Epithelial cell of proximal tubule (primary cell): ENCODE measurements around the gene IQUB. TPM values are rescaled to one million over a fixed set of nuclear protein-coding genes. Genes with fewer than 3 reads are reported as not detected.
"Not testable (repeated sequence)": the region's sequence is repeated elsewhere in the genome, so short reads cannot be mapped to it uniquely, and the experiment has no call there.

Source experiments
- DNase-seq: peaks from one replicate; pipeline ENCODE4 v3.0.0-alpha.2; 2011; ENCODE audit warnings: low read depth
- H3K4me3 ChIP-seq: 2 replicates; pipeline ENCODE4 v1.5.1; 2011; ENCODE audit warnings: low read depth, mild to moderate bottlenecking, low read length
- CTCF ChIP-seq: conservative IDR thresholded peaks from 2 replicates; pipeline ENCODE4 v1.5.1; 2012; ENCODE audit warnings: low read depth, mild to moderate bottlenecking, low read length
- total RNA-seq: library from RNA; depleted of rRNA; stranded (reverse); fragments of >200 nt; gene quantifications from 2 replicates; pipeline ENCODE4 v1.2.3, GENCODE V29; 2015

Gene IQUB
- total RNA-seq, 1 donor from 2014 or later: under 0.01 TPM

DNA sequence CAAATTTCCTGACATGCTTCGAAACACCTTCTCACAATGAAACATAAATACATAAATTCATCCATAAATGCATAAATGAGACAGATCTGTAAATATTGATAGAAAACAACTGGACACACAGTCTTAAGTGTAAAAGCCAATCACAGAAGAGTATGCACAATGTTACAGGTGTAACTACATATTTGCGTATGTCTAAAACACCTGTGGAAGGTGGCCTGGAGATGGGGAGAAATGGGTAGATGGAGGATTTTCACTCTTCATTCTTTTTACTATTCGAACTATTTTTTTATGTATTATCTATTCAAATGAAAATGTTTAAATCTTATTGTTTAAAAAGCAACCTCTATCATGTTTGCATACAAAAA, 860 bp downstream of the IQUB start:
- no peak for TF ChIP-seq CTCF
- H3K4me3 ChIP-seq: peak overlapping the region; percentile 78
- no peak for DNase-seq

DNA sequence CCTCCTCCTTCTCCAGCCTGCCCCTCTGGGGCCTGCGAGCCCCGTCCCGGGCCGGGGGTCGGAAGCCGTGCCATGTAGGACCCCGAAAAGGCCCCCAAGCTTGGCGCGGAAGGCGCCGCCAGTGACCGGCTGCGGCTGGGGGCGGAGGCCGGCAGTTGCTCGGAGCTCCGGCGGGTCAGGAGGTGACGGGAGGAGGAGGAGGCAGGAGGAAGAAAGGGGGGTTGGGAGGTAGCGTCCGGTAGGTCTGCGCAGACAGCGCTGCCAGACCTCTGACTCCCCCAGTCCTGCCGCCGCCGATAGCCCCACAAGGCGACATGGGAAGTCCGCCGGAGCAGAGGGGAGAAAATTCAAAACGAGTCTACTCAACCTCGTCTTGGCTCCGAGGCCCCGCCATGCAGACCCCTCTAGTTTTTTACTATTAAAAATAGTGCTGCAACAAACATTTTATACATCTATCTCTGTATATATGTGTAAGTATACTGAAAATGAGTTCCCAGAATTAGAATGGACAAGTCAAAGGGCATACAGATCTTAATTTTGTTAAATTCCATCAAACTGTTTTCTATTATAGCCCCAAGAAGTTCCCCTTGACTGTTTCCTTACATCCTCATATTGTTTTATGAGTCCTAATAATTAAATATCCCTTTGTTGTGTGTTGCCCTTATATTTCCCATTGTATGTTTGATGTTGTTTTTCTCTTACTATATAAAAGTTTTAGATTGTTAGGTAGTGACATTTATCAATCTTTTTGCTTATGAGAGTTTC, 1.4 kb downstream of the IQUB start:
- peak overlapping the region; percentile 78 for H3K4me3 ChIP-seq
- not testable (repeated sequence) for DNase-seq

DNA sequence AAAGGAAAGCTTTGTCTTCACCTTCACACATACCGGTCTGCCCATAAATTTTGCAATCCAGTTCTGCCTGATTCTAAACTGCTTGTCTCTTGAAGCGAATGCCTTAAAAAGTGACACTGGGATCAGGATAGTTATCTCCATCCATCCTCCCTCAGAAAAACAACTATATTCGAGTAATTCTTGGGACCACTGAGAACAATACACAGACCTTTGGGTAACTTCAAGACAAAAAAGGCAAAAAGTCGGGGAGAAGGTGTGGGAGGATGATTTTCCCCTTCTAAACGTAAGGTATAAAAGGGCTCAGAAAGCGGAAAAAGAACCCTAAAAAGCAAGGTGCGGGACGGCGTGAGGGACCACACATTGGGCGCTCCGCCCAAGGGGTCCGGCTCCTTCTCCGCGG, 2.1 kb downstream of the IQUB start:
- DNase-seq: not testable (repeated sequence)
- H3K4me3 ChIP-seq: peak overlapping the region; percentile 78

GRCh38 chr7:123530035-123530591, 4.3 kb downstream of the IQUB start:
- H3K4me3 ChIP-seq, DNase-seq: not testable (repeated sequence)

GRCh38 chr7:123528265-123528664, 6.1 kb downstream of the IQUB start:
- DNase-seq: no peak
- no peak overlapping the region for H3K4me3 ChIP-seq
- no peak for TF ChIP-seq CTCF

GRCh38 chr7:123527712-123528225, 6.6 kb downstream of the IQUB start:
- not testable (repeated sequence) for DNase-seq, H3K4me3 ChIP-seq

DNA sequence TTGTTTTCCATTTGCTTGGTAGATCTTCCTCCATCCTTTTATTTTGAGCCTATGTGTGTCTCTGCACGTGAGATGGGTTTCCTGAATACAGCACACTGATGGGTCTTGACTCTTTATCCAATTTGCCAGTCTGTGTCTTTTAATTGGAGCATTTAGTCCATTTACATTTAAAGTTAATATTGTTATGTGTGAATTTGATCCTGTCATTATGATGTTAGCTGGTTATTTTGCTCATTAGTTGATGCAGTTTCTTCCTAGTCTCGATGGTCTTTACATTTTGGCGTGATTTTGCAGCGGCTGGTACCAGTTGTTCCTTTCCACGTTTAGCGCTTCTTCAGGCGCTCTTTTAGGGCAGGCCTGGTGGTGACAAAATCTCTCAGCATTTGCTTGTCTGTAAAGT, 7.9 kb downstream of the IQUB start:
- H3K4me3 ChIP-seq, DNase-seq: not testable (repeated sequence)

- TF ChIP-seq CTCF: no peak
- DNase-seq: peak; percentile 90
- no peak overlapping the region for H3K4me3 ChIP-seq
These were observed 12.3 kb downstream of the IQUB start for GRCh38 chr7:123522066-123522465.

- TF ChIP-seq CTCF: no peak
- DNase-seq: no peak
- H3K4me3 ChIP-seq: no peak overlapping the region
These were observed 29.2 kb downstream of the IQUB start for GRCh38 chr7:123505221-123505620.
